ENCODE data around the gene SYS1. TPM values are rescaled to one million over a fixed set of nuclear protein-coding genes. Genes with fewer than 3 reads are reported as not detected.
A peak's percentile ranks its signal among the peaks of the same experiment; 100 is the strongest.

SYS1 gene
- total and polyA plus RNA-seq, 4 donors, result 21.3 to 57.5 (median 35.2) TPM

- H3K27ac ChIP-seq (ENCODE audit: low read depth in 1 of 2, low read length in 1 of 2), result peak overlapping the region; percentile 26 to 71
- H3K9ac ChIP-seq (ENCODE audit: insufficient read depth in 1 of 2, low read length in 2 of 2), result peak overlapping the region in 1 of 2 donors; percentile 49
- peaks cover 2 to 9% (median 5%) of the 10 kb centered on the region in 4 donors for H3K36me3 ChIP-seq (ENCODE audit: control insufficient read depth in 4 of 4, insufficient read depth in 4 of 4, low read length in 4 of 4)
- no peaks in the 10 kb centered on the region for H3K9me3 ChIP-seq (ENCODE audit: control insufficient read depth in 4 of 4, insufficient read depth in 3 of 4, low read length in 3 of 4)
- no peaks in the 10 kb centered on the region for H3K27me3 ChIP-seq (ENCODE audit: control insufficient read depth in 3 of 3, insufficient read depth in 3 of 3, low read length in 2 of 3)
- peaks cover 0 to 15% (median 6%) of the 10 kb centered on the region in 5 donors for H3K4me1 ChIP-seq (ENCODE audit: control insufficient read depth in 5 of 5, insufficient read depth in 5 of 5, low read length in 5 of 5)
- TF ChIP-seq CTCF (IDR thresholded peaks at IDR 0.05; ENCODE audit: control extremely low read depth, extremely low read depth), result peak; percentile 86
- peak; percentile 76 to 82 (median 80) for DNase-seq
- ATAC-seq (ENCODE audit: insufficient read depth, low FRiP score), result peak; percentile 75
- 2 to 4% methylated on average over 38 of the region's 38 CpGs for WGBS, 2 donors
- H3K4me3 ChIP-seq, result peak overlapping the region; percentile 8
These were observed 10.6 kb downstream of the SYS1 start for GRCh38 chr20:45373353-45374100.

- no peak for DNase-seq
- Histone ChIP-seq H3K9me3 (ENCODE audit: control insufficient read depth in 4 of 4, insufficient read depth in 3 of 4, low read length in 3 of 4) (no peaks in the 10 kb centered on the region), H3K36me3 (ENCODE audit: control insufficient read depth in 4 of 4, insufficient read depth in 4 of 4, low read length in 4 of 4) (peaks cover 0 to 7% (median 3%) of the 10 kb centered on the region in 4 donors), H3K27ac (ENCODE audit: low read depth in 1 of 2, low read length in 1 of 2) (no peak overlapping the region), H3K4me3 (no peak overlapping the region), H3K4me1 (ENCODE audit: control insufficient read depth in 5 of 5, insufficient read depth in 5 of 5, low read length in 5 of 5) (peaks cover 0 to 15% (median 6%) of the 10 kb centered on the region in 5 donors), H3K27me3 (ENCODE audit: control insufficient read depth in 3 of 3, insufficient read depth in 3 of 3, low read length in 2 of 3) (no peaks in the 10 kb centered on the region), H3K9ac (ENCODE audit: insufficient read depth in 1 of 2, low read length in 2 of 2) (no peak overlapping the region)
- WGBS, 2 donors, result 55 to 56% methylated on average over 9 of the region's 9 CpGs
- ATAC-seq (ENCODE audit: insufficient read depth, low FRiP score), result no peak
- TF ChIP-seq CTCF (IDR thresholded peaks at IDR 0.05; ENCODE audit: control extremely low read depth, extremely low read depth), result no peak
These were observed 11.1 kb downstream of the SYS1 start for GRCh38 chr20:45374101-45374467.

GRCh38 chr20:45374966-45375365 lies 12.0 kb downstream of the SYS1 start:
- WGBS, 2 donors, result 96 to 98% methylated on average over 14 of the region's 14 CpGs
- Histone ChIP-seq H3K9me3 (ENCODE audit: control insufficient read depth in 4 of 4, insufficient read depth in 3 of 4, low read length in 3 of 4) (no peaks in the 10 kb centered on the region), H3K9ac (ENCODE audit: insufficient read depth in 1 of 2, low read length in 2 of 2) (no peak overlapping the region), H3K27me3 (ENCODE audit: control insufficient read depth in 3 of 3, insufficient read depth in 3 of 3, low read length in 2 of 3) (no peaks in the 10 kb centered on the region), H3K27ac (ENCODE audit: low read depth in 1 of 2, low read length in 1 of 2) (no peak overlapping the region), H3K4me1 (ENCODE audit: control insufficient read depth in 5 of 5, insufficient read depth in 5 of 5, low read length in 5 of 5) (peaks cover 0 to 15% (median 6%) of the 10 kb centered on the region in 5 donors), H3K36me3 (ENCODE audit: control insufficient read depth in 4 of 4, insufficient read depth in 4 of 4, low read length in 4 of 4) (peaks cover 0 to 7% (median 3%) of the 10 kb centered on the region in 4 donors), H3K4me3 (no peak overlapping the region)
- ATAC-seq (ENCODE audit: insufficient read depth, low FRiP score), result no peak
- DNase-seq, result no peak
- TF ChIP-seq CTCF (IDR thresholded peaks at IDR 0.05; ENCODE audit: control extremely low read depth, extremely low read depth), result no peak

All from lung (tissue), 12 donors.